Measurements from ENCODE around the gene PPFIBP2. TPM values are rescaled to one million over a fixed set of nuclear protein-coding genes. Genes with fewer than 3 reads are reported as not detected.
"Not testable (repeated sequence)": the region's sequence is repeated elsewhere in the genome, so short reads cannot be mapped to it uniquely, and the experiment has no call there.

PPFIBP2 gene
- total RNA-seq, 1 experiment from 2014 or later, result 1.2 TPM

- no peak for DNase-seq (ENCODE audit: low read depth)
These were observed 15.6 kb upstream of the PPFIBP2 start for GRCh38 chr11:7498193-7498592.

- DNase-seq (ENCODE audit: low read depth), result no peak
These were observed 14.7 kb upstream of the PPFIBP2 start for GRCh38 chr11:7499081-7499480.

- DNase-seq (ENCODE audit: low read depth), result no peak
These were observed 13.5 kb upstream of the PPFIBP2 start for GRCh38 chr11:7500251-7500650.

- no peak for DNase-seq (ENCODE audit: low read depth)
These were observed 12.5 kb upstream of the PPFIBP2 start for GRCh38 chr11:7501251-7501650.

- no peak for DNase-seq (ENCODE audit: low read depth)
These were observed 11.9 kb upstream of the PPFIBP2 start for GRCh38 chr11:7501894-7502293.

GRCh38 chr11:7506243-7506642 is 7.6 kb upstream of the PPFIBP2 start:
- DNase-seq (ENCODE audit: low read depth), result no peak

- DNase-seq (ENCODE audit: low read depth), result no peak
These were observed 5.7 kb upstream of the PPFIBP2 start for GRCh38 chr11:7508087-7508486.

GRCh38 chr11:7509966-7510365 is 3.8 kb upstream of the PPFIBP2 start:
- DNase-seq (ENCODE audit: low read depth), result no peak

GRCh38 chr11:7511401-7511800 is 2.4 kb upstream of the PPFIBP2 start:
- no peak for DNase-seq (ENCODE audit: low read depth)

GRCh38 chr11:7512525-7513233 is 1.1 kb upstream of the PPFIBP2 start:
- no peak for DNase-seq (ENCODE audit: low read depth)

GRCh38 chr11:7514099-7514591 is 346 bp downstream of the PPFIBP2 start:
- DNase-seq (ENCODE audit: low read depth), result no peak

GRCh38 chr11:7515447-7515886 is 1.7 kb downstream of the PPFIBP2 start:
- DNase-seq (ENCODE audit: low read depth), result no peak

GRCh38 chr11:7516475-7516874 is 2.7 kb downstream of the PPFIBP2 start:
- no peak for DNase-seq (ENCODE audit: low read depth)

- not testable (repeated sequence) for DNase-seq (ENCODE audit: low read depth)
These were observed 3.9 kb downstream of the PPFIBP2 start for GRCh38 chr11:7517743-7518142.

GRCh38 chr11:7518811-7519562 is 5.2 kb downstream of the PPFIBP2 start:
- no peak for DNase-seq (ENCODE audit: low read depth)

GRCh38 chr11:7520011-7520942 is 6.5 kb downstream of the PPFIBP2 start:
- DNase-seq (ENCODE audit: low read depth), result no peak

GRCh38 chr11:7520981-7521487 is 7.2 kb downstream of the PPFIBP2 start:
- no peak for DNase-seq (ENCODE audit: low read depth)

GRCh38 chr11:7522121-7522520 is 8.3 kb downstream of the PPFIBP2 start:
- DNase-seq (ENCODE audit: low read depth), result no peak

GRCh38 chr11:7522546-7522945 is 8.7 kb downstream of the PPFIBP2 start:
- no peak for DNase-seq (ENCODE audit: low read depth)

GRCh38 chr11:7523416-7524210 is 9.8 kb downstream of the PPFIBP2 start:
- DNase-seq (ENCODE audit: low read depth), result no peak

All from HT1080 (cell line).